Liver (tissue), 3 donors: ENCODE results near the gene PTPN20.

Source experiments
- ATF3 ChIP-seq: IDR thresholded peaks from 2 replicates; pipeline ENCODE4 v1.6.1; 2016; ENCODE audit warnings: antibody characterized with exemption
- RAD21 ChIP-seq, 2 donors: IDR thresholded peaks; 2 replicates each; pipeline ENCODE4 v1.6.1; 2016; ENCODE audit warnings: antibody characterized with exemption in 2 of 2, mild to moderate bottlenecking in 2 of 2
- REST ChIP-seq: IDR thresholded peaks from 2 replicates; pipeline ENCODE4 v1.6.1; 2016; ENCODE audit warnings: antibody characterized with exemption, mild to moderate bottlenecking
- SP1 ChIP-seq: IDR thresholded peaks from 2 replicates; pipeline ENCODE4 v1.6.1; 2018; ENCODE audit warnings: antibody characterized with exemption, mild to moderate bottlenecking
- TAF1 ChIP-seq: conservative IDR thresholded peaks from 2 replicates; pipeline ENCODE4 v1.6.1; 2016; ENCODE audit warnings: antibody characterized with exemption, mild to moderate bottlenecking
- YY1 ChIP-seq: IDR thresholded peaks from 2 replicates; pipeline ENCODE4 v1.6.1; 2016; ENCODE audit warnings: antibody characterized with exemption, mild to moderate bottlenecking
- ZBTB33 ChIP-seq: IDR thresholded peaks from 2 replicates; pipeline ENCODE4 v1.6.1; 2016; ENCODE audit warnings: antibody characterized with exemption
- TF ChIP-seq, protein P1 (sequence below): fragments of 150-350 bp; IDR thresholded peaks from 2 replicates; pipeline ENCODE4 v1.5.1; 2017; ENCODE audit warnings: improper control_type of control experiment, low read depth, low read length; ENCODE audit not compliant: missing input control
- donor health status: healthy.
- donor health status: healthy.

- TF ChIP-seq TAF1 (no peak), ATF3 (no peak), RAD21 (IDR thresholded peaks at IDR 0.05) (no peak), REST (no peak), ZBTB33 (no peak), SP1 (no peak), YY1 (no peak)
- TF ChIP-seq, protein P1, sequence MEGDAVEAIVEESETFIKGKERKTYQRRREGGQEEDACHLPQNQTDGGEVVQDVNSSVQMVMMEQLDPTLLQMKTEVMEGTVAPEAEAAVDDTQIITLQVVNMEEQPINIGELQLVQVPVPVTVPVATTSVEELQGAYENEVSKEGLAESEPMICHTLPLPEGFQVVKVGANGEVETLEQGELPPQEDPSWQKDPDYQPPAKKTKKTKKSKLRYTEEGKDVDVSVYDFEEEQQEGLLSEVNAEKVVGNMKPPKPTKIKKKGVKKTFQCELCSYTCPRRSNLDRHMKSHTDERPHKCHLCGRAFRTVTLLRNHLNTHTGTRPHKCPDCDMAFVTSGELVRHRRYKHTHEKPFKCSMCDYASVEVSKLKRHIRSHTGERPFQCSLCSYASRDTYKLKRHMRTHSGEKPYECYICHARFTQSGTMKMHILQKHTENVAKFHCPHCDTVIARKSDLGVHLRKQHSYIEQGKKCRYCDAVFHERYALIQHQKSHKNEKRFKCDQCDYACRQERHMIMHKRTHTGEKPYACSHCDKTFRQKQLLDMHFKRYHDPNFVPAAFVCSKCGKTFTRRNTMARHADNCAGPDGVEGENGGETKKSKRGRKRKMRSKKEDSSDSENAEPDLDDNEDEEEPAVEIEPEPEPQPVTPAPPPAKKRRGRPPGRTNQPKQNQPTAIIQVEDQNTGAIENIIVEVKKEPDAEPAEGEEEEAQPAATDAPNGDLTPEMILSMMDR, result no peak
Observed at GRCh38 chr10:47047127-47047504, 135.9 kb downstream of the PTPN20 start.
